Nephron progenitor cell (in vitro differentiated cells): Measurements from ENCODE around the gene CCDC172.

Experiments used
- DNase-seq: peaks from one replicate; pipeline ENCODE4 v3.0.0; 2021
- H3K27ac Mint-ChIP-seq: 2 replicates; pipeline ENCODE4 v1.8.0; 2021; ENCODE audit warnings: mild to moderate bottlenecking, moderate library complexity, mixed read lengths
- H3K27me3 Mint-ChIP-seq: 2 replicates; pipeline ENCODE4 v1.8.0; 2021; ENCODE audit warnings: mild to moderate bottlenecking, low read depth, mixed read lengths; ENCODE audit not compliant: poor library complexity
- H3K36me3 Mint-ChIP-seq: 2 replicates; pipeline ENCODE4 v1.8.0; 2021; ENCODE audit warnings: low read depth, mixed read lengths
- H3K4me1 Mint-ChIP-seq: 2 replicates; pipeline ENCODE4 v1.8.0; 2021; ENCODE audit warnings: mixed read lengths
- H3K4me3 Mint-ChIP-seq: 2 replicates; pipeline ENCODE4 v1.8.0; 2021; ENCODE audit warnings: mild to moderate bottlenecking, moderate library complexity, mixed read lengths
- H3K9me3 Mint-ChIP-seq: 2 replicates; pipeline ENCODE4 v1.8.0; 2021; ENCODE audit warnings: mild to moderate bottlenecking, moderate library complexity, mixed read lengths
- CTCF ChIP-seq: fragments of 200-600 bp; sonication (generic); IDR thresholded peaks from 2 replicates; pipeline ENCODE4 v1.5.0; 2021; ENCODE audit warnings: antibody characterized with exemption

The CCDC172 gene

GRCh38 chr10:116316503-116316902, 7.7 kb upstream of the CCDC172 start:
- Mint-ChIP-seq H3K4me1 (peaks cover 3% of the 10 kb centered on the region), H3K36me3 (no peaks in the 10 kb centered on the region), H3K27ac (no peak overlapping the region), H3K9me3 (no peaks in the 10 kb centered on the region), H3K4me3 (no peak overlapping the region), H3K27me3 (peaks cover 9% of the 10 kb centered on the region)
- no peak for DNase-seq
- TF ChIP-seq CTCF, result no peak

- Mint-ChIP-seq H3K9me3 (no peaks in the 10 kb centered on the region), H3K4me1 (no peaks in the 10 kb centered on the region), H3K36me3 (no peaks in the 10 kb centered on the region), H3K27me3 (peaks cover 18% of the 10 kb centered on the region), H3K27ac (no peak overlapping the region), H3K4me3 (no peak overlapping the region)
- no peak for TF ChIP-seq CTCF
- DNase-seq, result no peak
Measured at GRCh38 chr10:116324951-116325635, 845 bp downstream of the CCDC172 start.

- DNase-seq, result no peak
- Mint-ChIP-seq H3K27ac (no peak overlapping the region), H3K27me3 (peaks cover 18% of the 10 kb centered on the region), H3K4me1 (no peaks in the 10 kb centered on the region), H3K9me3 (no peaks in the 10 kb centered on the region), H3K4me3 (no peak overlapping the region), H3K36me3 (no peaks in the 10 kb centered on the region)
- no peak for TF ChIP-seq CTCF
Measured at GRCh38 chr10:116325987-116326386, 1.7 kb downstream of the CCDC172 start.

- H3K4me1 Mint-ChIP-seq, result no peaks in the 10 kb centered on the region
- peaks cover 19% of the 10 kb centered on the region for H3K27me3 Mint-ChIP-seq
- DNase-seq, result no peak
- no peaks in the 10 kb centered on the region for H3K9me3 Mint-ChIP-seq
- no peak overlapping the region for H3K27ac Mint-ChIP-seq
- H3K4me3 Mint-ChIP-seq, result no peak overlapping the region
- H3K36me3 Mint-ChIP-seq, result no peaks in the 10 kb centered on the region
- no peak for TF ChIP-seq CTCF
Measured at GRCh38 chr10:116329153-116329552, 4.9 kb downstream of the CCDC172 start.

- Mint-ChIP-seq H3K27ac (no peak overlapping the region), H3K27me3 (peaks cover 7% of the 10 kb centered on the region), H3K4me1 (no peaks in the 10 kb centered on the region), H3K36me3 (no peaks in the 10 kb centered on the region), H3K9me3 (no peaks in the 10 kb centered on the region), H3K4me3 (no peak overlapping the region)
- TF ChIP-seq CTCF, result no peak
- no peak for DNase-seq
Measured at GRCh38 chr10:116331815-116332214, 7.6 kb downstream of the CCDC172 start.

- Mint-ChIP-seq H3K36me3 (no peaks in the 10 kb centered on the region), H3K4me3 (no peak overlapping the region)
Measured at GRCh38 chr10:116336866-116337265, 12.6 kb downstream of the CCDC172 start.

More at GRCh38 chr10:116336866-116337265, 12.6 kb downstream of the CCDC172 start:
- Mint-ChIP-seq H3K27ac (no peak overlapping the region), H3K27me3 (peaks cover 5% of the 10 kb centered on the region), H3K4me1 (no peaks in the 10 kb centered on the region), H3K9me3 (no peaks in the 10 kb centered on the region)
- no peak for DNase-seq
- TF ChIP-seq CTCF, result no peak
